ENCODE data around the gene TRIM71.

DNA sequence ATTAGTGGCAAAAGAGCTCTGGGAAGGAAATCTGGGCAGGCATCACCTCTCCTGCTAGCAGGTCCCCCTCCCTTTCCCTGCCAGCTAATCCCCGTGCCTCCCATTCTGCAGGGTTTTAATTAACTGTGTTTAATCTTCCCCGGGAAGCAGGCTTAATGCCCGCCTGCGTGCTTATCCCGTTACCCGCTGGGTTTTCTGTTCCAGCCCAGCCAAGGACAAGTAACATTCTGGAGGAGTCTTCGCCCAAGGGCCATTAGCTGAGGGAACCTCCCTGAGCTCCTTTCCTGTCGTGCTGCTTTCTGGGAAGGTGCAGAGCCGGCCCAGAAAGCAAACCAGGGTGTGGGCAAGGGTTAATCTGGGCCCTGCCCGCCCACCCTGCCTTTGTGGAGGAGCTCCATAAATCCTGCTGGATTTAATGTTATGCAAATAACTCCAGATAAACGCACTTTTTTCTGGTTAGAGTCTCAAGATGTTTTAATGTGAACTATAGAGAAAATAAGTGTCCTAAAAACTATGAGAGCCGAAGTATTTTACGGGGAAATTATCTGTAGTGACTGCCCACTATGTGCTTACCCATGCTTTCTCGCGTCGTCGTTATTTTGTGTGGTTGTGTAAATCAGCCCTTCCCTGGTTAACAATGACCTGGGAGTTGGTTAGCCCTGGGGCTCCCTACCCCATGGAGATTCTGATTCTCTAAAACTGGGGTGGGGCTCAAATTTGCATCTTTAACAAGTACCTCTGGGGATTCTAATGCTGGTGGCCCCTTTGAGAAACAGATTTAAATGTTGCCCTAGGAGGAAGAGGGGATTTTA, 25.9 kb downstream of the TRIM71 start:
- TF ChIP-seq SMAD3 (CRISPR knock-in tag; IDR thresholded peaks at IDR 0.05; ENCODE audit: borderline replicate concordance) = no peak
- no peak for TF ChIP-seq NR2C2 (CRISPR knock-in tag; IDR thresholded peaks at IDR 0.05)
- no peak for TF ChIP-seq SP1 (CRISPR knock-in tag; conservative IDR thresholded peaks at IDR 0.05)
- TF ChIP-seq TCF7 (CRISPR knock-in tag; IDR thresholded peaks at IDR 0.05; ENCODE audit: low read depth) = no peak
- TF ChIP-seq CREB1 (CRISPR knock-in tag; IDR thresholded peaks at IDR 0.05) = no peak
- TF ChIP-seq, protein P1, sequence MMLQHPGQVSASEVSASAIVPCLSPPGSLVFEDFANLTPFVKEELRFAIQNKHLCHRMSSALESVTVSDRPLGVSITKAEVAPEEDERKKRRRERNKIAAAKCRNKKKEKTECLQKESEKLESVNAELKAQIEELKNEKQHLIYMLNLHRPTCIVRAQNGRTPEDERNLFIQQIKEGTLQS (CRISPR knock-in tag; conservative IDR thresholded peaks at IDR 0.05) = no peak
- TF ChIP-seq, protein P2, sequence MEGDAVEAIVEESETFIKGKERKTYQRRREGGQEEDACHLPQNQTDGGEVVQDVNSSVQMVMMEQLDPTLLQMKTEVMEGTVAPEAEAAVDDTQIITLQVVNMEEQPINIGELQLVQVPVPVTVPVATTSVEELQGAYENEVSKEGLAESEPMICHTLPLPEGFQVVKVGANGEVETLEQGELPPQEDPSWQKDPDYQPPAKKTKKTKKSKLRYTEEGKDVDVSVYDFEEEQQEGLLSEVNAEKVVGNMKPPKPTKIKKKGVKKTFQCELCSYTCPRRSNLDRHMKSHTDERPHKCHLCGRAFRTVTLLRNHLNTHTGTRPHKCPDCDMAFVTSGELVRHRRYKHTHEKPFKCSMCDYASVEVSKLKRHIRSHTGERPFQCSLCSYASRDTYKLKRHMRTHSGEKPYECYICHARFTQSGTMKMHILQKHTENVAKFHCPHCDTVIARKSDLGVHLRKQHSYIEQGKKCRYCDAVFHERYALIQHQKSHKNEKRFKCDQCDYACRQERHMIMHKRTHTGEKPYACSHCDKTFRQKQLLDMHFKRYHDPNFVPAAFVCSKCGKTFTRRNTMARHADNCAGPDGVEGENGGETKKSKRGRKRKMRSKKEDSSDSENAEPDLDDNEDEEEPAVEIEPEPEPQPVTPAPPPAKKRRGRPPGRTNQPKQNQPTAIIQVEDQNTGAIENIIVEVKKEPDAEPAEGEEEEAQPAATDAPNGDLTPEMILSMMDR (IDR thresholded peaks at IDR 0.05) = no peak
- TF ChIP-seq, protein P3, sequence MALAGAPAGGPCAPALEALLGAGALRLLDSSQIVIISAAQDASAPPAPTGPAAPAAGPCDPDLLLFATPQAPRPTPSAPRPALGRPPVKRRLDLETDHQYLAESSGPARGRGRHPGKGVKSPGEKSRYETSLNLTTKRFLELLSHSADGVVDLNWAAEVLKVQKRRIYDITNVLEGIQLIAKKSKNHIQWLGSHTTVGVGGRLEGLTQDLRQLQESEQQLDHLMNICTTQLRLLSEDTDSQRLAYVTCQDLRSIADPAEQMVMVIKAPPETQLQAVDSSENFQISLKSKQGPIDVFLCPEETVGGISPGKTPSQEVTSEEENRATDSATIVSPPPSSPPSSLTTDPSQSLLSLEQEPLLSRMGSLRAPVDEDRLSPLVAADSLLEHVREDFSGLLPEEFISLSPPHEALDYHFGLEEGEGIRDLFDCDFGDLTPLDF (CRISPR knock-in tag; IDR thresholded peaks at IDR 0.05) = no peak
- TF ChIP-seq, protein P4, sequence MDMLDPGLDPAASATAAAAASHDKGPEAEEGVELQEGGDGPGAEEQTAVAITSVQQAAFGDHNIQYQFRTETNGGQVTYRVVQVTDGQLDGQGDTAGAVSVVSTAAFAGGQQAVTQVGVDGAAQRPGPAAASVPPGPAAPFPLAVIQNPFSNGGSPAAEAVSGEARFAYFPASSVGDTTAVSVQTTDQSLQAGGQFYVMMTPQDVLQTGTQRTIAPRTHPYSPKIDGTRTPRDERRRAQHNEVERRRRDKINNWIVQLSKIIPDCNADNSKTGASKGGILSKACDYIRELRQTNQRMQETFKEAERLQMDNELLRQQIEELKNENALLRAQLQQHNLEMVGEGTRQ (CRISPR knock-in tag; IDR thresholded peaks at IDR 0.05) = no peak
- TF ChIP-seq GABPB1 (CRISPR knock-in tag; IDR thresholded peaks at IDR 0.05) = no peak
- TF ChIP-seq, protein P5, sequence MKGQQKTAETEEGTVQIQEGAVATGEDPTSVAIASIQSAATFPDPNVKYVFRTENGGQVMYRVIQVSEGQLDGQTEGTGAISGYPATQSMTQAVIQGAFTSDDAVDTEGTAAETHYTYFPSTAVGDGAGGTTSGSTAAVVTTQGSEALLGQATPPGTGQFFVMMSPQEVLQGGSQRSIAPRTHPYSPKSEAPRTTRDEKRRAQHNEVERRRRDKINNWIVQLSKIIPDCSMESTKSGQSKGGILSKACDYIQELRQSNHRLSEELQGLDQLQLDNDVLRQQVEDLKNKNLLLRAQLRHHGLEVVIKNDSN (CRISPR knock-in tag; IDR thresholded peaks at IDR 0.05) = no peak
- TF ChIP-seq, protein P6, sequence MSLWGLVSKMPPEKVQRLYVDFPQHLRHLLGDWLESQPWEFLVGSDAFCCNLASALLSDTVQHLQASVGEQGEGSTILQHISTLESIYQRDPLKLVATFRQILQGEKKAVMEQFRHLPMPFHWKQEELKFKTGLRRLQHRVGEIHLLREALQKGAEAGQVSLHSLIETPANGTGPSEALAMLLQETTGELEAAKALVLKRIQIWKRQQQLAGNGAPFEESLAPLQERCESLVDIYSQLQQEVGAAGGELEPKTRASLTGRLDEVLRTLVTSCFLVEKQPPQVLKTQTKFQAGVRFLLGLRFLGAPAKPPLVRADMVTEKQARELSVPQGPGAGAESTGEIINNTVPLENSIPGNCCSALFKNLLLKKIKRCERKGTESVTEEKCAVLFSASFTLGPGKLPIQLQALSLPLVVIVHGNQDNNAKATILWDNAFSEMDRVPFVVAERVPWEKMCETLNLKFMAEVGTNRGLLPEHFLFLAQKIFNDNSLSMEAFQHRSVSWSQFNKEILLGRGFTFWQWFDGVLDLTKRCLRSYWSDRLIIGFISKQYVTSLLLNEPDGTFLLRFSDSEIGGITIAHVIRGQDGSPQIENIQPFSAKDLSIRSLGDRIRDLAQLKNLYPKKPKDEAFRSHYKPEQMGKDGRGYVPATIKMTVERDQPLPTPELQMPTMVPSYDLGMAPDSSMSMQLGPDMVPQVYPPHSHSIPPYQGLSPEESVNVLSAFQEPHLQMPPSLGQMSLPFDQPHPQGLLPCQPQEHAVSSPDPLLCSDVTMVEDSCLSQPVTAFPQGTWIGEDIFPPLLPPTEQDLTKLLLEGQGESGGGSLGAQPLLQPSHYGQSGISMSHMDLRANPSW (CRISPR knock-in tag; conservative IDR thresholded peaks at IDR 0.05; ENCODE audit: low read depth) = no peak
- no peak for TF ChIP-seq CBFB (CRISPR knock-in tag; IDR thresholded peaks at IDR 0.05; ENCODE audit: low read depth)
